Spinal cord (tissue), 10 donors: ENCODE results near the gene TUBB4A. TPM values are rescaled to one million over a fixed set of nuclear protein-coding genes. Genes with fewer than 3 reads are reported as not detected.

ENCODE experiments used
- DNase-seq, 6 donors: peaks; one replicate each; pipeline versions ENCODE4 v3.0.0 to v3.0.0-alpha.2; 2013 to 2015; ENCODE audit warnings: low spot score in 6 of 6, low read depth in 4 of 6
- H3K27ac ChIP-seq: one replicate; pipeline ENCODE4 v1.5.1; 2013; ENCODE audit warnings: low read depth, low read length, control low read depth
- H3K27me3 ChIP-seq: one replicate; pipeline ENCODE4 v1.6.1; 2013; ENCODE audit warnings: low read length; ENCODE audit not compliant: control insufficient read depth, insufficient read depth
- H3K36me3 ChIP-seq: one replicate; pipeline ENCODE4 v1.6.1; 2013; ENCODE audit warnings: low read length; ENCODE audit not compliant: control insufficient read depth, insufficient read depth
- H3K4me1 ChIP-seq: one replicate; pipeline ENCODE4 v1.6.1; 2013; ENCODE audit warnings: low read length; ENCODE audit not compliant: control insufficient read depth, insufficient read depth
- H3K4me3 ChIP-seq: one replicate; pipeline ENCODE4 v1.5.1; 2013; ENCODE audit warnings: low read depth, low read length, control low read depth
- H3K9me3 ChIP-seq: one replicate; pipeline ENCODE4 v1.6.1; 2013; ENCODE audit warnings: low read length; ENCODE audit not compliant: control insufficient read depth, insufficient read depth
- WGBS: methylation state at CpG from one replicate; pipeline ENCODE4 v1.1.5; 2013; ENCODE audit warnings: missing lambda C conversion rate; ENCODE audit not compliant: insufficient coverage; 5-methylcytosine and 5-hydroxymethylcytosine counted together
- polyA plus RNA-seq, 2 donors: library from polyadenylated mRNA; unstranded; fragments of 120-200 nt; gene quantifications; one replicate each; pipeline ENCODE4 v1.2.1, GENCODE V29; 2013; ENCODE audit not compliant: insufficient read length in 2 of 2
- total RNA-seq, 2 donors: library from RNA; depleted of rRNA in 1 of 2; stranded (reverse); fragments of 120-200 nt in 1 of 2; fragments of >200 nt in 1 of 2; gene quantifications; one replicate each; pipeline versions ENCODE4 v1.2.3 to v1.2.4, GENCODE V29; 2013 to 2014
- donor health status: healthy.

Gene TUBB4A
- total and polyA plus RNA-seq, 4 donors: 42.2 to 644 (median 343) TPM

- no peak overlapping the region for H3K27ac ChIP-seq
- no peaks in the 10 kb centered on the region for H3K36me3 ChIP-seq
- no peaks in the 10 kb centered on the region for H3K27me3 ChIP-seq
- peaks cover 1% of the 10 kb centered on the region for H3K9me3 ChIP-seq
- no peaks in the 10 kb centered on the region for H3K4me1 ChIP-seq
- no peak for DNase-seq
- no peak overlapping the region for H3K4me3 ChIP-seq
- WGBS: 96% methylated on average over 6 of the region's 8 CpGs
Measured at GRCh38 chr19:6482343-6482686, 19.8 kb downstream of the TUBB4A start.

DNA sequence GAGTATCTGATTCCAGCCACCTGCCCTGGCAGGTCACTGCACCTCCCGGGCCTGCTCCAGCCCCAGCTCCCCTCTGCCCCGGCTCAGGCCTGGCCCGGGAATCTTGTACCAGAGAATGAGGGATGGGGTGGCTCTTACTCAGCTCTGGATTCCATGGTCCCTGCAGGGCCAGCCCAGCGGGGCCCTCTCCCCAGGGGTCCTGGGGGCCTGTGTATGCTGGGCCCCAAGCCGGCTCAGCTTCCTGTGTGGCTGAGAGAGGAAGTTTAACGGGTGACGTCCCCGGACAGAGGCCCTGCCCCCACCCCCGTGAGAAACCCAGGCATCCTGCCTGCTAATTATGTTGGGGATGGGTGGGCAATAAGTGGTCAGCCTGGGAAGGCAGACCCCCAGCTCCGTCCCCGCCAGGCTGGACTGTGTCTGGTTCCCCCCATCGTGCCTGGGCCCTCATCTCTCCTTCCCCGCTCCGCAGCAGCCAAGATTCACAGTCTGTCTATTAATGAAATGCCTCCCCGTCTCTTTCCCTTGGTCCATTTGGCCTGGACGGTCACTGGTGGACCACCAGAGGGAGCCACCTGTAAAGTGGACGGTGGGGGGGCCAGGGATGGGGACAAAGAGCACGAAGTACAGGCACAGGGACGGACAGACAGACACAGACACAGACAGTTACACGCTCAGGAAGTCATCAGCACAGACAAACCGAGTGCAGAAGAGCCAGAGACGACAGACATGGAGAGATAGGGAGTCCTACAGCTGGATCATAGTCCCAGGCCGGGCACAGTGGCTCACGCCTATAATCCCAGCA lies 20.4 kb downstream of the TUBB4A start, which contains the start of gene DENND1C:
TSS of gene DENND1C (minus strand) at position 247 of the 802 bp plus-strand sequence. CDS start at position 155, 92 bp downstream.
- Histone ChIP-seq H3K9me3 (peaks cover 1% of the 10 kb centered on the region), H3K36me3 (no peaks in the 10 kb centered on the region), H3K4me1 (peaks cover 5% of the 10 kb centered on the region), H3K27me3 (peaks cover 5% of the 10 kb centered on the region), H3K27ac (no peak within 1 kb of the TSS), H3K4me3 (no peak within 1 kb of the TSS)
- DNase-seq: no peak
- WGBS: 38% methylated on average over 19 of the region's 24 CpGs

DNA sequence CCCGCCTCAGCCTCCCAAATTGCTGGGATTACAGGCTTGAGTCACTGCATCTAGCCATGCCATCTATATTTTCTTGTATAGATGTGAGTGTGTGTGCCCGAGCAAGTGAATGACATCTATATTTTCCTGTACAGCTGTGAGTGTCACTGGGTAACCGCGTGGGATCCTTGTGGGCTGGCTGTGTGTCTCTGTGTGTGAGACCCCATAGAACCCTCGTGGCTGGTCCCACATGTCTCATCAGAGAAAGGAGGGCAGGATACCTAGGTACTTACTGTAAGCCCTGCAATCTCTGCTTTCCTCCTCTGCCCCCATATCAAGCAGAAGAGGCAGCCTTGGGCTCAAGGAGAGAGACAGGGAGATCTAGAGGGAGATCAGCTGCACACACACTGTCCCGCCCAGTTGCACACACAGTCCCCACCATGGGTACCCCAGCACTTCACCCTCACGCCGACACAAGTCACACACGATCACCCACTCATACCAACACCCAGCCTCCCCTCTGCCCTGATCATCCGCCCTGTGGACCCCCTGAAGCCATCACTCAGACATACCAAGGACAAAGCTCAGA lies 21.2 kb downstream of the TUBB4A start:
- no peak overlapping the region for H3K27ac ChIP-seq
- DNase-seq: no peak
- peaks cover 1% of the 10 kb centered on the region for H3K9me3 ChIP-seq
- peaks cover 13% of the 10 kb centered on the region for H3K27me3 ChIP-seq
- peaks cover 13% of the 10 kb centered on the region for H3K4me1 ChIP-seq
- H3K4me3 ChIP-seq: no peak overlapping the region
- WGBS: 71% methylated on average over 5 of the region's 10 CpGs
- no peaks in the 10 kb centered on the region for H3K36me3 ChIP-seq

GRCh38 chr19:6479836-6480398 lies 22.2 kb downstream of the TUBB4A start:
- H3K4me3 ChIP-seq: no peak overlapping the region
- H3K27me3 ChIP-seq: peaks cover 23% of the 10 kb centered on the region
- WGBS: 83% methylated on average over 2 of the region's 7 CpGs
- no peak for DNase-seq
- peaks cover 1% of the 10 kb centered on the region for H3K9me3 ChIP-seq
- H3K27ac ChIP-seq: no peak overlapping the region
- peaks cover 22% of the 10 kb centered on the region for H3K4me1 ChIP-seq
- no peaks in the 10 kb centered on the region for H3K36me3 ChIP-seq

- Histone ChIP-seq H3K27ac (no peak overlapping the region), H3K4me3 (no peak overlapping the region), H3K36me3 (no peaks in the 10 kb centered on the region), H3K4me1 (peaks cover 22% of the 10 kb centered on the region), H3K27me3 (peaks cover 23% of the 10 kb centered on the region), H3K9me3 (peaks cover 1% of the 10 kb centered on the region)
- DNase-seq: no peak
- 94% methylated on average over 8 of the region's 13 CpGs for WGBS
Measured at GRCh38 chr19:6478815-6479214, 23.3 kb downstream of the TUBB4A start.

DNA sequence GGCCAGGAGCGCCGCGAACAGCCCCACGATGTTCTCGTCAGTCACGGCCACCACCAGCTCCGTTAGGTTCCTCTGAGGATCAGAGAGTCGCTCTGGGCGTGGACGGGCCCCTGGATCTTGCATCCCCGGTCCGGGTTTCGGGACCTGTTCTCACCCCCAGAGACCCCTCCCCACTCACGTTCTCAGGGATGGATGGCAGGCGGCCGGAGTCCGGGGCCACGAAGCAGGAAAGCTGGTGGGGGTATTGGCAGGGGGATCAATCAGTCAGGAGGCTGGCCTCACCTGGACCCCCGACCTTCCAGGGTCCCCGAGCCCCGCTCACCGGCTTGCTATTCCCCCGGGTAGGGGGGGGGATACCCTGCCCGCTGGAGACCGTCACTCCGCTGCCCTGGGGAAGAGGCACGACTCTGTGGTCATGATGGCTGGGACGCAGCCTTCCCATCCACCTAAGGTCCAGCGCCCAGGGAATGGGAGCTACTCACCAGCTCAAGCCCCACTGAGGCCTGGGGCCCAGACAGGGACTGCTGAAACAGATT lies 25.1 kb downstream of the TUBB4A start:
- peaks cover 23% of the 10 kb centered on the region for H3K27me3 ChIP-seq
- H3K4me3 ChIP-seq: no peak overlapping the region
- H3K36me3 ChIP-seq: no peaks in the 10 kb centered on the region
- peaks cover 1% of the 10 kb centered on the region for H3K9me3 ChIP-seq
- no peak for DNase-seq
- no peak overlapping the region for H3K27ac ChIP-seq
- peaks cover 22% of the 10 kb centered on the region for H3K4me1 ChIP-seq
- 10% methylated on average over 23 of the region's 29 CpGs for WGBS

GRCh38 chr19:6476155-6476895 lies 25.8 kb downstream of the TUBB4A start:
- H3K27ac ChIP-seq: no peak overlapping the region
- H3K4me3 ChIP-seq: no peak overlapping the region
- DNase-seq: peak in 3 of 6 donors; percentile 23 to 87 (median 70)
- H3K9me3 ChIP-seq: peaks cover 1% of the 10 kb centered on the region
- peaks cover 22% of the 10 kb centered on the region for H3K4me1 ChIP-seq
- H3K27me3 ChIP-seq: peaks cover 23% of the 10 kb centered on the region
- no peaks in the 10 kb centered on the region for H3K36me3 ChIP-seq
- 1% methylated on average over 33 of the region's 33 CpGs for WGBS

- Histone ChIP-seq H3K4me3 (no peak overlapping the region), H3K9me3 (peaks cover 1% of the 10 kb centered on the region), H3K36me3 (no peaks in the 10 kb centered on the region), H3K27ac (no peak overlapping the region), H3K4me1 (peaks cover 22% of the 10 kb centered on the region), H3K27me3 (peaks cover 23% of the 10 kb centered on the region)
- 4% methylated on average over 52 of the region's 52 CpGs for WGBS
- no peak for DNase-seq
Measured at GRCh38 chr19:6475321-6476108, 26.6 kb downstream of the TUBB4A start.

DNA sequence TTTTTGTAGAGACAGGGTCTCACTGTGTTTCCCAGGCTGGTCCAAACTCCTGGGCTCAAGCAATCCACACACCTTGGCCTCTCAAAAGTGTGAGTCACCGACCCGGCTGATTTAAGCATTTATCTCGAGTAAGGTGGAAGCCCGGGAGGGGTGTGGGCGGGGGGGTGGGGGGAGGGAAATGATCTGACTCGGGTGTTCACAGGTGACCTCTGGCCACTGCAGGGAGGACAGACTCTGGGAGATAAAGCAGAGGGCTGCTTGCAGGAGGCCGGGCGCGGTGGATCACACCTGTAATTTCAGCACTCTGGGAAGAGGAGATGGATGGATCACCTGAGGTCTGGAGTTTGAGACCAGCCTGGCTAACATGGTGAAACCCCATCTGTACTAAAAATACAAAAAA lies 28.5 kb downstream of the TUBB4A start:
- Histone ChIP-seq H3K9me3 (no peaks in the 10 kb centered on the region), H3K27ac (no peak overlapping the region), H3K4me3 (no peak overlapping the region), H3K4me1 (peaks cover 22% of the 10 kb centered on the region), H3K36me3 (no peaks in the 10 kb centered on the region), H3K27me3 (peaks cover 23% of the 10 kb centered on the region)
- no peak for DNase-seq
- WGBS: 95% methylated on average over 4 of the region's 9 CpGs
